H9 (cell line): ENCODE measurements around the gene WHRN. TPM values are rescaled to one million over a fixed set of nuclear protein-coding genes. Genes with fewer than 3 reads are reported as not detected.

Experiments used
- DNase-seq: peaks from one replicate; pipeline ENCODE4 v3.0.0-alpha.2; 2017
- H2AFZ ChIP-seq: one replicate; pipeline ENCODE4 v1.6.1; 2013; ENCODE audit warnings: mild to moderate bottlenecking, low read length, control low read depth, moderate library complexity
- H2AK5ac ChIP-seq: 2 replicates; pipeline ENCODE4 v1.6.1; 2013; ENCODE audit warnings: low read length, control low read depth, mixed read lengths; ENCODE audit not compliant: insufficient read length
- H2BK120ac ChIP-seq: one replicate; pipeline ENCODE4 v1.6.1; 2013; ENCODE audit warnings: low read depth, mild to moderate bottlenecking, low read length, control low read depth, inconsistent platforms; ENCODE audit not compliant: poor library complexity, severe bottlenecking
- H2BK12ac ChIP-seq: 2 replicates; pipeline ENCODE4 v1.6.1; 2013; ENCODE audit warnings: low read length, control low read depth, mixed read lengths, low read depth; ENCODE audit not compliant: insufficient read length
- H2BK15ac ChIP-seq: 2 replicates; pipeline ENCODE4 v1.6.1; 2013; ENCODE audit warnings: low read depth, low read length, control low read depth
- H2BK20ac ChIP-seq: one replicate; pipeline ENCODE4 v1.6.1; 2013; ENCODE audit warnings: low read depth, mild to moderate bottlenecking, low read length, control low read depth, inconsistent platforms; ENCODE audit not compliant: poor library complexity, severe bottlenecking
- H2BK5ac ChIP-seq: 2 replicates; pipeline ENCODE4 v1.6.1; 2013; ENCODE audit warnings: low read length, control low read depth, mixed read lengths; ENCODE audit not compliant: insufficient read length
- H3K14ac ChIP-seq: 2 replicates; pipeline ENCODE4 v1.6.1; 2013; ENCODE audit warnings: low read length, control low read depth; ENCODE audit not compliant: insufficient read depth
- H3K18ac ChIP-seq: 2 replicates; pipeline ENCODE4 v1.6.1; 2013; ENCODE audit warnings: low read depth, mild to moderate bottlenecking, mixed read lengths, low read length, control low read depth; ENCODE audit not compliant: insufficient read length
- H3K23ac ChIP-seq: 2 replicates; pipeline ENCODE4 v1.6.1; 2013; ENCODE audit warnings: low read length, control low read depth, mixed read lengths, low read depth; ENCODE audit not compliant: insufficient read length
- H3K23me2 ChIP-seq: 2 replicates; pipeline ENCODE4 v1.6.1; 2013; ENCODE audit warnings: low read depth, mild to moderate bottlenecking, mixed read lengths, low read length, control low read depth; ENCODE audit not compliant: insufficient read length, poor library complexity, severe bottlenecking
- H3K27ac ChIP-seq: 2 replicates; pipeline ENCODE4 v1.5.1; 2013; ENCODE audit warnings: low read length, control low read depth, mixed read lengths, low read depth; ENCODE audit not compliant: insufficient read length
- H3K27me3 ChIP-seq: 2 replicates; pipeline ENCODE4 v1.6.1; 2013; ENCODE audit warnings: low read length, control low read depth, inconsistent platforms; ENCODE audit not compliant: insufficient read depth
- H3K4ac ChIP-seq: 2 replicates; pipeline ENCODE4 v1.6.1; 2013; ENCODE audit warnings: low read depth, mild to moderate bottlenecking, control low read depth, inconsistent platforms, low read length, moderate library complexity
- H3K4me1 ChIP-seq: 2 replicates; pipeline ENCODE4 v1.6.1; 2013; ENCODE audit warnings: low read length, control low read depth, inconsistent platforms; ENCODE audit not compliant: insufficient read depth
- H3K4me2 ChIP-seq: 2 replicates; pipeline ENCODE4 v1.6.1; 2013; ENCODE audit warnings: low read length, control low read depth, mixed read lengths; ENCODE audit not compliant: insufficient read length, insufficient read depth
- H3K56ac ChIP-seq: 2 replicates; pipeline ENCODE4 v1.6.1; 2013; ENCODE audit warnings: low read depth, mild to moderate bottlenecking, mixed read lengths, low read length, control low read depth; ENCODE audit not compliant: insufficient read length
- H3K79me1 ChIP-seq: 2 replicates; pipeline ENCODE4 v1.6.1; 2013; ENCODE audit warnings: low read depth, mild to moderate bottlenecking, moderate library complexity, low read length, control low read depth, inconsistent platforms; ENCODE audit not compliant: insufficient read depth, poor library complexity, severe bottlenecking
- H3K79me2 ChIP-seq: 2 replicates; pipeline ENCODE4 v1.6.1; 2013; ENCODE audit warnings: low read length, control low read depth, inconsistent platforms; ENCODE audit not compliant: insufficient read depth
- H3K9ac ChIP-seq: 2 replicates; pipeline ENCODE4 v1.6.1; 2013; ENCODE audit warnings: low read length, control low read depth, mixed read lengths; ENCODE audit not compliant: insufficient read length; ENCODE audit errors: extremely low read depth
- H3K9me3 ChIP-seq: one replicate; pipeline ENCODE4 v1.6.1; 2013; ENCODE audit warnings: low read depth, low read length, inconsistent platforms; ENCODE audit not compliant: control insufficient read depth
- H3T11ph ChIP-seq: one replicate; pipeline ENCODE4 v1.6.1; 2013; ENCODE audit warnings: mild to moderate bottlenecking, low read length, control low read depth, inconsistent platforms
- H4K20me1 ChIP-seq: one replicate; pipeline ENCODE4 v1.6.1; 2013; ENCODE audit not compliant: control insufficient read depth, insufficient read length, insufficient read depth
- H4K5ac ChIP-seq: 2 replicates; pipeline ENCODE4 v1.6.1; 2013; ENCODE audit warnings: low read depth, mild to moderate bottlenecking, mixed read lengths, low read length, control low read depth; ENCODE audit not compliant: insufficient read length
- H4K8ac ChIP-seq: replicated peaks from 2 replicates; pipeline ENCODE4 v1.6.1; 2013; ENCODE audit warnings: low read length, control low read depth, mixed read lengths, low read depth; ENCODE audit not compliant: insufficient read length
- H4K91ac ChIP-seq: 2 replicates; pipeline ENCODE4 v1.6.1; 2013; ENCODE audit warnings: low read depth, mild to moderate bottlenecking, moderate library complexity, mixed read lengths, low read length, control low read depth; ENCODE audit not compliant: insufficient read length
- H3K27ac Mint-ChIP-seq, 3 experiments: 2 replicates in 2 of 3; 3 replicates in 1 of 3; pipeline ENCODE4 v1.8.0; 2020 to 2021; ENCODE audit warnings: mixed read lengths in 3 of 3, mild to moderate bottlenecking in 1 of 3, moderate library complexity in 1 of 3
- H3K27me3 Mint-ChIP-seq: 2 replicates; pipeline ENCODE4 v1.8.0; 2021; ENCODE audit warnings: low read depth, mild to moderate bottlenecking, moderate library complexity, mixed read lengths
- H3K36me3 Mint-ChIP-seq, 3 experiments: 2 replicates in 2 of 3; 3 replicates in 1 of 3; pipeline ENCODE4 v1.8.0; 2020 to 2021; ENCODE audit warnings: low read depth in 3 of 3, mixed read lengths in 3 of 3; ENCODE audit not compliant: insufficient read depth in 1 of 3
- H3K4me1 Mint-ChIP-seq, 2 experiments: 2 replicates each; pipeline ENCODE4 v1.8.0; 2020; ENCODE audit warnings: mixed read lengths in 2 of 2
- H3K4me3 Mint-ChIP-seq, 2 experiments: 2 replicates in 1 of 2; 3 replicates in 1 of 2; pipeline ENCODE4 v1.8.0; 2020 to 2021; ENCODE audit warnings: mild to moderate bottlenecking in 2 of 2, mixed read lengths in 2 of 2, moderate library complexity in 1 of 2
- H3K9me3 Mint-ChIP-seq, 2 experiments: 2 replicates in 1 of 2; 3 replicates in 1 of 2; pipeline ENCODE4 v1.8.0; 2020; ENCODE audit warnings: mild to moderate bottlenecking in 2 of 2, mixed read lengths in 2 of 2, moderate library complexity in 1 of 2
- CTCF ChIP-seq: fragments of 200-600 bp; sonication (generic); conservative IDR thresholded peaks from 3 replicates; pipeline ENCODE4 v1.8.0; 2021; ENCODE audit warnings: antibody characterized with exemption, mild to moderate bottlenecking
- WGBS: extraction: QIAGEN DNeasy Blood & Tissue Kit; methylation state at CpG from one replicate; pipeline ENCODE4 v1.1.7; 2013; ENCODE audit warnings: missing lambda C conversion rate, low lambda C conversion rate, mixed read lengths; ENCODE audit not compliant: insufficient read length; ENCODE audit errors: extremely low coverage; 5-methylcytosine and 5-hydroxymethylcytosine counted together
- total RNA-seq: library from RNA; stranded (reverse); gene quantifications from 2 replicates; pipeline ENCODE4 v1.2.1, GENCODE V29; 2021

The WHRN gene
- total RNA-seq, 1 experiment from 2014 or later, result 2.2 TPM

DNA sequence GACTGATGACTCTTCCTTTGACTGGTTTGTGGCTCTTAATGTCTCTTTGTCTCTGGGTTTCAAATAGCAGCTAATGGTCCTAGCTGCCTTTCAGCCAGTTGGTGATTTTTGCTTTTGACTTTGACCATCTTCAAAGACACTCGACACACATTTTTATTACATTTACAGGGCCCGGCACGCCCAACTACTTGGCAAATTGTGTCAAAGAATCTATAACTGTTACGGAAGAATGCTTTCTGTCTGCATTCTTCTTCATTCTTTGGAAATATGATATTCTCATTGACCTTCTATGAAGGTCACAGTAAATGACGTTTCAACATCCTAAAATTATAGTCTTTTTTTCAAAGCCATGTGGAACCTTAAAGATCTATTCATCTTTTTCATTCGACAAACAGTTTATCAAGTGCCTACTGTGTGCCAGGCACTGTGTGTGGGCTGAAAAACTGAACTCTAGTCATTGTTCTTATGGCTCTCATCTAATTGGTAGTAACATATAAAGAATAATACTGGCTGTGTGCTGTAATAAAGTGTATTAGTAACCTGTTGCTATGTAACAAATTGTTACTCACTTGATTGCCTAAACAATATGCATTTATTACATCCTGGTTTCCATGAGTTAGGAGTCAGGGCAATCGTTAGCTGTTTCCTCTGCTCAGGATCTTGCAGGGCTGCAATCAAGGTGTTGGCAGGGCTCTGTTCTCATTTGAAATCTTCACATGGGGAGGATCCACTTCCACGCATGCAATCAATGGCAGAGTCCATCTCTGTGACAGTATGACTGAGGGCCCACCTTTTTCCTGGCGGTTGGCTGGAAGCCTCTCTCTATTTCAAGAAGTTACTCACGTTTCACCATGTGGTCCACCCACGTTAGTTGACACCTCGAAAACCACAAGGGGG, 7.0 kb upstream of the WHRN start:
- H3K27ac Mint-ChIP-seq, result no peak overlapping the region
- no peak overlapping the region for H2AFZ ChIP-seq
- DNase-seq, result no peak
- no peak overlapping the region for H2BK12ac ChIP-seq
- H3T11ph ChIP-seq, result no peak overlapping the region
- no peaks in the 10 kb centered on the region; a peak in 1 of 7 replicates for H3K36me3 Mint-ChIP-seq
- H4K5ac ChIP-seq, result no peak overlapping the region
- H3K4ac ChIP-seq, result no peak overlapping the region
- H4K91ac ChIP-seq, result no peak overlapping the region
- no peak overlapping the region for H3K4me2 ChIP-seq
- no peak for TF ChIP-seq CTCF
- no peak overlapping the region for H3K56ac ChIP-seq
- H2AK5ac ChIP-seq, result no peak overlapping the region
- H3K9me3 Mint-ChIP-seq, result no peaks in the 10 kb centered on the region
- H3K18ac ChIP-seq, result no peak overlapping the region
- no peak overlapping the region for H3K14ac ChIP-seq
- peaks cover 84% of the 10 kb centered on the region for H3K27me3 Mint-ChIP-seq
- H3K79me2 ChIP-seq, result no peaks in the 10 kb centered on the region
- H3K4me3 Mint-ChIP-seq, result no peak overlapping the region
- no peak overlapping the region for H2BK15ac ChIP-seq
- no peaks in the 10 kb centered on the region for H3K9me3 ChIP-seq
- peaks cover 15 to 17% of the 10 kb centered on the region in 2 experiments for H3K4me1 Mint-ChIP-seq
- H3K23me2 ChIP-seq, result no peaks in the 10 kb centered on the region
- H2BK120ac ChIP-seq, result no peak overlapping the region
- no peak overlapping the region for H2BK5ac ChIP-seq
- H3K4me1 ChIP-seq, result no peaks in the 10 kb centered on the region
- H3K27ac ChIP-seq, result no peak overlapping the region
- H3K27me3 ChIP-seq, result no peaks in the 10 kb centered on the region
- H4K8ac ChIP-seq, result no peak overlapping the region
- H3K79me1 ChIP-seq, result no peaks in the 10 kb centered on the region
- no peaks in the 10 kb centered on the region for H4K20me1 ChIP-seq
- no peak overlapping the region for H3K23ac ChIP-seq
- no CpG with 5 or more reads among the region's 12 CpGs for WGBS
- H2BK20ac ChIP-seq, result no peak overlapping the region
- H3K9ac ChIP-seq, result no peak overlapping the region
